ENCODE results near the gene CCSER2.

DNA sequence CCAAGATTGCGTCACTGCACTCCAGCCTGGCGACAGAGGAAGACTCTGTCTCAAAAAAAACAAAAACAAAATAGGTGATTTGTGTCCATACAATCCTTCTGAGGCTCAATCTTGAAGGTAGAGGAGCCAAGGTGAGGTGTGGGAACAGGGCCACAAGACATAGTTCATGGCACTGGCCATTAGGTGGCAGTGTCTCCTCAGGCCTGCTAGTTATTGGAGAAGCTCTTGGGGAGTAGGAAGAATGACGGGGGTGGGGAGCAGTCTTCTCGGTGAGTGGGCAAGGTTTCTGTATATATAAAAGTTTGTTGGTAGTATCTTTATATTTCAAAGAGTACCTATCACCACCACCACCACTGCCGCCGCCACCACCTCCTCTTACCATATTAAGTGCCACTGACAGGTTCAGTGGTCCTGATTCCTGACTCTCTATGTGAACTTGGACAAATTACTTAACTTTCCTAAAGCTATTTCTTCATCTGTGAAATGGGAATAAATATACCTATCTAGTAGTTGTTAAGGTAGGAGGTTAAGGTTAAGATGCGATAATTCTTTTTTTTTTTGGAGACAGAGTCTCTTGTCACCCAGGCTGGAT is 24.0 kb downstream of the CCSER2 start:
- TF ChIP-seq, protein P1, sequence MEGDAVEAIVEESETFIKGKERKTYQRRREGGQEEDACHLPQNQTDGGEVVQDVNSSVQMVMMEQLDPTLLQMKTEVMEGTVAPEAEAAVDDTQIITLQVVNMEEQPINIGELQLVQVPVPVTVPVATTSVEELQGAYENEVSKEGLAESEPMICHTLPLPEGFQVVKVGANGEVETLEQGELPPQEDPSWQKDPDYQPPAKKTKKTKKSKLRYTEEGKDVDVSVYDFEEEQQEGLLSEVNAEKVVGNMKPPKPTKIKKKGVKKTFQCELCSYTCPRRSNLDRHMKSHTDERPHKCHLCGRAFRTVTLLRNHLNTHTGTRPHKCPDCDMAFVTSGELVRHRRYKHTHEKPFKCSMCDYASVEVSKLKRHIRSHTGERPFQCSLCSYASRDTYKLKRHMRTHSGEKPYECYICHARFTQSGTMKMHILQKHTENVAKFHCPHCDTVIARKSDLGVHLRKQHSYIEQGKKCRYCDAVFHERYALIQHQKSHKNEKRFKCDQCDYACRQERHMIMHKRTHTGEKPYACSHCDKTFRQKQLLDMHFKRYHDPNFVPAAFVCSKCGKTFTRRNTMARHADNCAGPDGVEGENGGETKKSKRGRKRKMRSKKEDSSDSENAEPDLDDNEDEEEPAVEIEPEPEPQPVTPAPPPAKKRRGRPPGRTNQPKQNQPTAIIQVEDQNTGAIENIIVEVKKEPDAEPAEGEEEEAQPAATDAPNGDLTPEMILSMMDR (optimal IDR thresholded peaks at IDR 0.05 in 1 of 3, IDR thresholded peaks at IDR 0.05 in 1 of 3, conservative IDR thresholded peaks at IDR 0.05 in 1 of 3; ENCODE audit: extremely low read depth in 1 of 3, insufficient read depth in 2 of 3, low read length in 3 of 3): peak; percentile 79 to 95 (median 90)
- TF ChIP-seq EZH2 (IDR thresholded peaks at IDR 0.05; ENCODE audit: low read length): no peak
